Endothelial cell (in vitro differentiated cells): ENCODE measurements around the gene TRPV5. TPM values are rescaled to one million over a fixed set of nuclear protein-coding genes. Genes with fewer than 3 reads are reported as not detected.

ENCODE experiments used
- DNase-seq: peaks from one replicate; pipeline ENCODE4 v3.0.0; 2021; ENCODE audit warnings: low spot score
- H3K27ac Mint-ChIP-seq: one replicate; pipeline ENCODE4 v1.8.0; 2021; ENCODE audit warnings: mixed read lengths, inconsistent platforms; ENCODE audit not compliant: unreplicated experiment
- H3K27me3 Mint-ChIP-seq: one replicate; pipeline ENCODE4 v1.8.0; 2021; ENCODE audit warnings: mild to moderate bottlenecking, moderate library complexity, mixed read lengths, inconsistent platforms; ENCODE audit not compliant: unreplicated experiment
- H3K36me3 Mint-ChIP-seq: one replicate; pipeline ENCODE4 v1.8.0; 2021; ENCODE audit warnings: mild to moderate bottlenecking, low read depth, mixed read lengths, inconsistent platforms; ENCODE audit not compliant: unreplicated experiment
- H3K4me1 Mint-ChIP-seq: one replicate; pipeline ENCODE4 v1.8.0; 2021; ENCODE audit warnings: mild to moderate bottlenecking, mixed read lengths, inconsistent platforms; ENCODE audit not compliant: unreplicated experiment
- H3K4me3 Mint-ChIP-seq: one replicate; pipeline ENCODE4 v1.8.0; 2021; ENCODE audit warnings: mild to moderate bottlenecking, mixed read lengths, inconsistent platforms; ENCODE audit not compliant: unreplicated experiment
- H3K9me3 Mint-ChIP-seq: one replicate; pipeline ENCODE4 v1.8.0; 2021; ENCODE audit warnings: mixed read lengths, inconsistent platforms; ENCODE audit not compliant: unreplicated experiment
- total RNA-seq: library from RNA; stranded (reverse); fragmentation: NEBNext Ultra II Directional; extraction: Animal tissue kit (Norgen Biotek cat#: 25700); gene quantifications from one replicate; pipeline ENCODE4 v1.2.1, GENCODE V29; 2021; ENCODE audit not compliant: unreplicated experiment
- TF ChIP-seq, protein P1 (sequence below): fragments of 200-600 bp; sonication (generic); IDR thresholded peaks from one replicate; pipeline ENCODE4 v1.5.0; 2021; ENCODE audit warnings: antibody characterized with exemption; ENCODE audit not compliant: unreplicated experiment

Gene TRPV5
- total RNA-seq, 1 donor from 2014 or later: not detected

- no peak for DNase-seq
- Mint-ChIP-seq H3K36me3 (peaks cover under 1% of the 10 kb centered on the region), H3K4me3 (no peak overlapping the region), H3K27me3 (peaks cover 4% of the 10 kb centered on the region), H3K9me3 (peaks cover under 1% of the 10 kb centered on the region), H3K4me1 (peaks cover 8% of the 10 kb centered on the region), H3K27ac (no peak overlapping the region)
- TF ChIP-seq, protein P1, sequence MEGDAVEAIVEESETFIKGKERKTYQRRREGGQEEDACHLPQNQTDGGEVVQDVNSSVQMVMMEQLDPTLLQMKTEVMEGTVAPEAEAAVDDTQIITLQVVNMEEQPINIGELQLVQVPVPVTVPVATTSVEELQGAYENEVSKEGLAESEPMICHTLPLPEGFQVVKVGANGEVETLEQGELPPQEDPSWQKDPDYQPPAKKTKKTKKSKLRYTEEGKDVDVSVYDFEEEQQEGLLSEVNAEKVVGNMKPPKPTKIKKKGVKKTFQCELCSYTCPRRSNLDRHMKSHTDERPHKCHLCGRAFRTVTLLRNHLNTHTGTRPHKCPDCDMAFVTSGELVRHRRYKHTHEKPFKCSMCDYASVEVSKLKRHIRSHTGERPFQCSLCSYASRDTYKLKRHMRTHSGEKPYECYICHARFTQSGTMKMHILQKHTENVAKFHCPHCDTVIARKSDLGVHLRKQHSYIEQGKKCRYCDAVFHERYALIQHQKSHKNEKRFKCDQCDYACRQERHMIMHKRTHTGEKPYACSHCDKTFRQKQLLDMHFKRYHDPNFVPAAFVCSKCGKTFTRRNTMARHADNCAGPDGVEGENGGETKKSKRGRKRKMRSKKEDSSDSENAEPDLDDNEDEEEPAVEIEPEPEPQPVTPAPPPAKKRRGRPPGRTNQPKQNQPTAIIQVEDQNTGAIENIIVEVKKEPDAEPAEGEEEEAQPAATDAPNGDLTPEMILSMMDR: no peak
Observed at GRCh38 chr7:142961595-142961972, 28.0 kb upstream of the TRPV5 start.

DNA sequence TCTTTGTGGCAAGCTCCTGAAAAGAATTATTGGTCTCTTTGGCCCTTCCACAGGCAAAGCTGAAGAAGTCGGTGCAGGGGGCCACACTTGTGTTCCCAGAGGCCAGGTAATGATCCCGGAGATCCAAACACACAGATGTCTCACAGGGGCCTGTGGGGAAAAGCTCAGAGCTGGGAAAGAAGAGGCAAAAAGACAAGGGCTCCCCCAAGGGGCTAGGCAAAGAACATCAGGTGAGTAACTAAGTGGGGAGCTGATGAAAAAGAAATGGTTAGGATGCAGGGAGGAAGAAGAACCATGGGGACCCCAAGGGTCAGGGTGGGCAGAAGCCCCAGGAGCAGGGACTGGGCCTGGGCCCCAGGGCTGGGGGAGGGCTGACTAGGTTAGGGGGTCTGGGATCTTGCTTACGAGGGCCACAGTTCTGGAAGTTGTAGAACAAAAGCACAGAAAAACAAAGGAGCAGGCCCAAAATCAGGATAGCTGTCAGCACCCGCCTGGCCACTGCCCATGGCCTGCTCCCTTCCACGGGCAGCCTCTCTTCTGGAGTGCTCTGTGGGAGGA is 27.5 kb upstream of the TRPV5 start:
- Mint-ChIP-seq H3K27me3 (peaks cover 4% of the 10 kb centered on the region), H3K4me1 (peaks cover 8% of the 10 kb centered on the region), H3K27ac (no peak overlapping the region), H3K9me3 (peaks cover 6% of the 10 kb centered on the region), H3K36me3 (peaks cover 6% of the 10 kb centered on the region), H3K4me3 (no peak overlapping the region)
- DNase-seq: no peak
- TF ChIP-seq, protein P1: no peak

DNA sequence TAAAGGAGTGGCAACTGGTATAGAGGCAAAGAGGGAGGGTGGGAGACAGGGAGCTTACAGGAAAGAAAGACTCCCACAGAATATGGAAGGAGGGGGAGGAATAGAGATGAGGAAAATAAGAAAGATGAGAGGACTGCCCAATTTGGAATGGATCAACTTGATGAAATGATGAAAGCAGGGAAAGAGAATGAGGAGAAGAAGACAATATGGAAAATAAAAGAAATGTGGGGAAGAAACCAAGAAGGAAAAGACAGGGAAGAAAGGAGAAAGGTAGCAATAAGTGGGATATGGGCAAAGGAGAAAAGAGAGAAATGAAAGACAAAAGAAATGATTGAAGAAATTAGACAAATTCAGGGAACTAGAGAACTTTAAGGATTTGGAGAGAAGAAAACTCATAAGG is 25.7 kb upstream of the TRPV5 start:
- Mint-ChIP-seq H3K27ac (no peak overlapping the region), H3K4me1 (peaks cover 8% of the 10 kb centered on the region), H3K9me3 (peaks cover 16% of the 10 kb centered on the region), H3K27me3 (peaks cover 4% of the 10 kb centered on the region), H3K36me3 (peaks cover 10% of the 10 kb centered on the region), H3K4me3 (no peak overlapping the region)
- no peak for DNase-seq
- TF ChIP-seq, protein P1: no peak

DNA sequence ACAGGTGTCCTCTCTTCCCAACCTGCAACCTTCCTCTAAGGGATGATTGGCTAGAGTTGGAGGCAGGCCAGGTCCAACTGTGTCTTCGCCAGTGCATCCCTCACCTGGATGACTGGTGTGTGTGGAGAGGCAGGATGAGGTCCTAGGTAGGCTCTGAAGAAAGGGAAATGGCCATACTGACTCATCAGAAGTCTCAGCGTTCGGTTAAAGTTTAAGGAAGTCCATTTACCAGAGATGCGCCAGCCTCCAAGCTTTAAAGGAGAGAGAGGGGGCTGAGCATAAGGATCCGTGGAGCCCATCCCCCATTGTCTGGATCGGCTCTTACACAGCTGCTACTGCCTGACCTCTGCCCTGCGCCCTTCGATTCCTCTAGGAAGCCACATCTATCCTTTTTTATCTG is 24.2 kb upstream of the TRPV5 start:
- H3K27ac Mint-ChIP-seq: no peak overlapping the region
- peaks cover 8% of the 10 kb centered on the region for H3K4me1 Mint-ChIP-seq
- H3K9me3 Mint-ChIP-seq: peaks cover 24% of the 10 kb centered on the region

DNA sequence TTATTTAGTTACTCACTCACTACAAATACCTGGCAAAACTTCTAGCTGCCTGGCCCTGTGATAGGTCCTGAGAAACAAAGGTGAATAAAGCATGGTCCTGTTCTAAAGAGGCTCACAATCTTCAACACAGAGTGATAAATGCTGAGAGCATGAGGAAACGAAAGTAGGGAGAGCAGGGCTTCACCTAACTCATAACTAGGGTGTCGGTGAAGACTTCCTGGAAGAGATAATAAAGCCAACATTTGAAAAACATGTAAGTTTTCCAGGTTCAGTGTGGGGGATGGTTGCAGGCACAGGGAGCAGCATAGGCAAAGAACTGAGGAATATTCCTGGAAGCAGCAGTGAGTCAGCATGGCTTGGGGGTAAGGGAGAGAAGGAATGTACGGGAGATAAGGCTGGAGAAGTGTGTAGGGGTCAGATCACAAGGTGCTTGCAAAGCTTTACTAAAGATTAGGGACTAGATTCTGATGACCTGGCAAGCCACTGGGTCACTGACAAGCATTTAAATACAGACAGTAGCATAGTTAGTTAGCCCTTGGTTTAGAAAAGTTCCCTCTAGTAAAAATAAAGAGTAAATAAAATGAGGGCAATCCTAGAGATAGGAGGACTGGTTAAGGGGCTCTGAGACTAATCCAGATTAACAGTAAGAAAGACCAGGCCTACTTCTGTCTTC is 23.5 kb upstream of the TRPV5 start:
- Mint-ChIP-seq H3K27me3 (peaks cover 2% of the 10 kb centered on the region), H3K4me3 (no peak overlapping the region), H3K4me1 (peaks cover 8% of the 10 kb centered on the region), H3K9me3 (peaks cover 24% of the 10 kb centered on the region), H3K36me3 (peaks cover 18% of the 10 kb centered on the region), H3K27ac (no peak overlapping the region)
- TF ChIP-seq, protein P1: no peak
- no peak for DNase-seq

More for the DNA sequence above, 24.2 kb upstream of the TRPV5 start:
- TF ChIP-seq, protein P1: no peak
- Mint-ChIP-seq H3K4me3 (no peak overlapping the region), H3K36me3 (peaks cover 18% of the 10 kb centered on the region), H3K27me3 (peaks cover 2% of the 10 kb centered on the region)
- no peak for DNase-seq
